CD14-positive monocyte (primary cell): Measurements from ENCODE around the gene THRB. TPM values are rescaled to one million over a fixed set of nuclear protein-coding genes. Genes with fewer than 3 reads are reported as not detected.

ENCODE experiments used
- DNase-seq, 3 donors: peaks; one replicate each; pipeline ENCODE4 v3.0.0-alpha.2; 2011 to 2022
- H2AFZ ChIP-seq: 2 replicates; pipeline ENCODE4 v1.6.0; 2012; ENCODE audit warnings: mild to moderate bottlenecking, low read depth, low read length, inconsistent platforms; ENCODE audit not compliant: insufficient read depth, poor library complexity, severe bottlenecking
- H3K27ac ChIP-seq, 2 donors: 1 replicate in 1 of 2; 2 replicates in 1 of 2; pipeline ENCODE4 v1.5.1; 2012 to 2013; ENCODE audit warnings: low read length in 2 of 2, control low read depth in 1 of 2, inconsistent platforms in 1 of 2, low read depth in 1 of 2, mild to moderate bottlenecking in 1 of 2
- H3K27me3 ChIP-seq, 2 donors: one replicate each; pipeline versions ENCODE4 v1.6.0 to v1.6.1; 2011 to 2013; ENCODE audit warnings: low read length in 2 of 2; ENCODE audit not compliant: control insufficient read depth in 2 of 2, insufficient read depth in 2 of 2
- H3K36me3 ChIP-seq, 2 donors: replicated peaks in 1 of 2; 1 replicate in 1 of 2; 2 replicates in 1 of 2; pipeline versions ENCODE4 v1.5.1 to v1.6.1; 2012 to 2013; ENCODE audit warnings: low read length in 2 of 2, control low read depth in 1 of 2, inconsistent platforms in 1 of 2, mild to moderate bottlenecking in 1 of 2; ENCODE audit not compliant: insufficient read depth in 2 of 2, control insufficient read depth in 1 of 2
- H3K4me1 ChIP-seq, 2 donors: 1 replicate in 1 of 2; 2 replicates in 1 of 2; pipeline versions ENCODE4 v1.5.1 to v1.6.1; 2012 to 2013; ENCODE audit warnings: low read length in 2 of 2, control low read depth in 1 of 2, inconsistent platforms in 1 of 2, mild to moderate bottlenecking in 1 of 2, moderate library complexity in 1 of 2; ENCODE audit not compliant: insufficient read depth in 2 of 2, control insufficient read depth in 1 of 2
- H3K4me2 ChIP-seq: replicated peaks from 2 replicates; pipeline ENCODE3; 2012; ENCODE audit warnings: low read length, moderate library complexity, mild to moderate bottlenecking; ENCODE audit not compliant: poor library complexity, severe bottlenecking; ENCODE audit errors: extremely low read depth
- H3K4me3 ChIP-seq, 3 experiments: fragments of 200-600 bp in 1 of 3; sonication (generic) in 1 of 3; replicated peaks in 1 of 3; 1 replicate in 2 of 3; 2 replicates in 1 of 3; pipeline ENCODE4 v1.5.1; 2011 to 2013; ENCODE audit warnings: low read length in 3 of 3, mild to moderate bottlenecking in 3 of 3, control low read depth in 2 of 3, low read depth in 2 of 3, inconsistent platforms in 1 of 3, moderate library complexity in 1 of 3
- H3K79me2 ChIP-seq: 2 replicates; pipeline ENCODE4 v1.6.0; 2012; ENCODE audit warnings: mild to moderate bottlenecking, control low read depth, inconsistent platforms, low read length, moderate library complexity; ENCODE audit not compliant: insufficient read depth
- H3K9ac ChIP-seq: 2 replicates; pipeline ENCODE4 v1.6.0; 2017; ENCODE audit warnings: low read length, mild to moderate bottlenecking; ENCODE audit not compliant: insufficient read depth, poor library complexity, severe bottlenecking
- H3K9me3 ChIP-seq, 2 donors: replicated peaks in 1 of 2; 1 replicate in 1 of 2; 2 replicates in 1 of 2; pipeline versions ENCODE4 v1.5.1 to v1.6.1; 2012 to 2013; ENCODE audit warnings: low read length in 2 of 2, control low read depth in 1 of 2; ENCODE audit not compliant: control insufficient read depth in 1 of 2, insufficient read depth in 1 of 2
- H4K20me1 ChIP-seq: 2 replicates; pipeline ENCODE4 v1.6.0; 2012; ENCODE audit warnings: mild to moderate bottlenecking, low read length, control low read depth, moderate library complexity; ENCODE audit not compliant: insufficient read depth
- H3K27ac Mint-ChIP-seq, 7 donors: one replicate each; pipeline ENCODE4 v1.8.0; 2020; ENCODE audit warnings: mild to moderate bottlenecking in 7 of 7, mixed read lengths in 7 of 7, moderate library complexity in 6 of 7, inconsistent platforms in 2 of 7
- H3K27me3 Mint-ChIP-seq, 3 donors: one replicate each; pipeline ENCODE4 v1.8.0; 2021 to 2022; ENCODE audit warnings: low read depth in 3 of 3, mild to moderate bottlenecking in 3 of 3, mixed read lengths in 3 of 3, moderate library complexity in 3 of 3, inconsistent platforms in 1 of 3
- H3K36me3 Mint-ChIP-seq, 2 donors: one replicate each; pipeline ENCODE4 v1.8.0; 2020; ENCODE audit warnings: mixed read lengths in 2 of 2, inconsistent platforms in 1 of 2, mild to moderate bottlenecking in 1 of 2
- H3K4me1 Mint-ChIP-seq: one replicate; pipeline ENCODE4 v1.8.0; 2020; ENCODE audit warnings: mild to moderate bottlenecking, mixed read lengths
- H3K4me3 Mint-ChIP-seq, 2 donors: one replicate each; pipeline ENCODE4 v1.8.0; 2020; ENCODE audit warnings: mild to moderate bottlenecking in 2 of 2, mixed read lengths in 2 of 2, moderate library complexity in 1 of 2
- H3K9me3 Mint-ChIP-seq, 7 donors: one replicate each; pipeline ENCODE4 v1.8.0; 2020 to 2022; ENCODE audit warnings: mixed read lengths in 7 of 7, mild to moderate bottlenecking in 6 of 7, moderate library complexity in 6 of 7, inconsistent platforms in 2 of 7
- CTCF ChIP-seq: fragments of 200-600 bp; IDR thresholded peaks from one replicate; pipeline ENCODE4 v1.8.0; 2022; ENCODE audit warnings: antibody characterized with exemption, mild to moderate bottlenecking
- WGBS: methylation state at CpG from one replicate; pipeline ENCODE4 v1.1.5; 2013; ENCODE audit warnings: missing lambda C conversion rate; ENCODE audit not compliant: insufficient coverage; 5-methylcytosine and 5-hydroxymethylcytosine counted together
- intact Hi-C, 2 donors: fragments of 100-400 bp; cut with micrococcal nuclease; formaldehyde crosslinking; loops; one replicate each; pipeline versions ENCODE4 v1.15.0 to v1.15.1; 2023
- polyA plus RNA-seq, 3 donors: library from polyadenylated mRNA; depleted of rRNA in 1 of 3; unstranded in 2 of 3; stranded (reverse) in 1 of 3; fragments of 300-500 nt in 2 of 3; fragments of >200 nt in 1 of 3; fragmentation: Illumina TruSeq in 2 of 3; gene quantifications; 1 replicate in 2 of 3; 2 replicates in 1 of 3; pipeline ENCODE4 v1.2.3, GENCODE V29; 2012 to 2021

Gene THRB
- polyA plus RNA-seq, 3 donors = 0.05 TPM; not detected in 2

- Mint-ChIP-seq H3K4me3 (no peak overlapping the region), H3K27me3 (no peaks in the 10 kb centered on the region), H3K4me1 (no peaks in the 10 kb centered on the region), H3K9me3 (peaks cover 0 to 15% (median 7%) of the 10 kb centered on the region in 7 donors), H3K27ac (no peak overlapping the region), H3K36me3 (no peaks in the 10 kb centered on the region)
- H3K4me2 ChIP-seq = no peak overlapping the region
- H2AFZ ChIP-seq = no peak overlapping the region
- no peaks in the 10 kb centered on the region for H4K20me1 ChIP-seq
- no peak for TF ChIP-seq CTCF
- H3K4me1 ChIP-seq = no peaks in the 10 kb centered on the region
- no peak overlapping the region for H3K4me3 ChIP-seq
- intact Hi-C loops = no loop called here
- H3K36me3 ChIP-seq = no peaks in the 10 kb centered on the region
- peaks cover 0 to 8% of the 10 kb centered on the region in 2 donors for H3K9me3 ChIP-seq
- no peaks in the 10 kb centered on the region for H3K27me3 ChIP-seq
- no peak for DNase-seq
- no peaks in the 10 kb centered on the region for H3K79me2 ChIP-seq
- no CpG with 5 or more reads among the region's 1 CpG for WGBS
- H3K9ac ChIP-seq = no peak overlapping the region
- no peak overlapping the region for H3K27ac ChIP-seq
These were observed 293.3 kb downstream of the THRB start for GRCh38 chr3:24201301-24201700.

GRCh38 chr3:24199775-24200247 is 294.8 kb downstream of the THRB start:
- intact Hi-C loops = no loop called here

More at GRCh38 chr3:24199775-24200247, 294.8 kb downstream of the THRB start:
- Histone ChIP-seq H3K27ac (no peak overlapping the region), H3K36me3 (no peaks in the 10 kb centered on the region), H4K20me1 (no peaks in the 10 kb centered on the region), H3K9ac (no peak overlapping the region), H2AFZ (no peak overlapping the region), H3K4me3 (no peak overlapping the region), H3K9me3 (peaks cover 0 to 8% of the 10 kb centered on the region in 2 donors), H3K4me1 (no peaks in the 10 kb centered on the region), H3K4me2 (no peak overlapping the region), H3K79me2 (no peaks in the 10 kb centered on the region), H3K27me3 (no peaks in the 10 kb centered on the region)
- H3K36me3 Mint-ChIP-seq = no peaks in the 10 kb centered on the region
- no peaks in the 10 kb centered on the region for H3K4me1 Mint-ChIP-seq
- H3K27me3 Mint-ChIP-seq = no peaks in the 10 kb centered on the region
- no peak for TF ChIP-seq CTCF
- no peak for DNase-seq
- WGBS = 92% methylated on average over 2 of the region's 5 CpGs
- no peak overlapping the region for H3K4me3 Mint-ChIP-seq
- no peak overlapping the region for H3K27ac Mint-ChIP-seq
- peaks cover 0 to 15% (median 7%) of the 10 kb centered on the region in 7 donors for H3K9me3 Mint-ChIP-seq
